Measurements from ENCODE around the gene SLC30A1. TPM values are rescaled to one million over a fixed set of nuclear protein-coding genes. Genes with fewer than 3 reads are reported as not detected.

Gene SLC30A1
- total and polyA plus RNA-seq, 12 donors = 1.4 to 26.5 (median 14.4) TPM

DNA sequence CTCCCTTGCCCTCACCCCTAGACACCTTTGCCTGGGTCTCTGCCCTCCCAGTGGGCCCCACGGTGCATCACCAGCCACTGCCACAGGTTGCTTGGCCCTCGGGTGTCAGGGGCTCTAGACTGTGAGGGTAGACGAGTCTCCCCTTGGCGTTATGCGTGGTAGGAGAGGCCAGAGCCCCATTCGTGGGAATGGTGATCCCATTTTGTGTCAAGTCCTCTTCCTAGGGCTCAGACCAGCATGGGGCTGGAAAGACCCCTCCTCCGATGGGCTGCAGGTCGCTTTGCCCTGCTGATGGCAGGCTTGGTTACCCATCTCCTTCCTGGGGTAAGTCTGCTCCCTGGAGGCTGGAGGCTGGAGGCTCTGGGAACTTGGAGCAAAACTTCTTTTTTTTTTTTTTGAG lies 42.4 kb downstream of the SLC30A1 start:
- intact Hi-C loops (cut with DNase I) = no loop called here
- ATAC-seq = no peak
- no peaks in the 10 kb centered on the region for H3K9me3 ChIP-seq
- DNase-seq = no peak
- no peak overlapping the region for H3K4me3 ChIP-seq
- no peaks in the 10 kb centered on the region for H3K36me3 ChIP-seq
- WGBS, 2 donors = 92 to 95% methylated on average over 8 of the region's 8 CpGs
- TF ChIP-seq, protein P1, sequence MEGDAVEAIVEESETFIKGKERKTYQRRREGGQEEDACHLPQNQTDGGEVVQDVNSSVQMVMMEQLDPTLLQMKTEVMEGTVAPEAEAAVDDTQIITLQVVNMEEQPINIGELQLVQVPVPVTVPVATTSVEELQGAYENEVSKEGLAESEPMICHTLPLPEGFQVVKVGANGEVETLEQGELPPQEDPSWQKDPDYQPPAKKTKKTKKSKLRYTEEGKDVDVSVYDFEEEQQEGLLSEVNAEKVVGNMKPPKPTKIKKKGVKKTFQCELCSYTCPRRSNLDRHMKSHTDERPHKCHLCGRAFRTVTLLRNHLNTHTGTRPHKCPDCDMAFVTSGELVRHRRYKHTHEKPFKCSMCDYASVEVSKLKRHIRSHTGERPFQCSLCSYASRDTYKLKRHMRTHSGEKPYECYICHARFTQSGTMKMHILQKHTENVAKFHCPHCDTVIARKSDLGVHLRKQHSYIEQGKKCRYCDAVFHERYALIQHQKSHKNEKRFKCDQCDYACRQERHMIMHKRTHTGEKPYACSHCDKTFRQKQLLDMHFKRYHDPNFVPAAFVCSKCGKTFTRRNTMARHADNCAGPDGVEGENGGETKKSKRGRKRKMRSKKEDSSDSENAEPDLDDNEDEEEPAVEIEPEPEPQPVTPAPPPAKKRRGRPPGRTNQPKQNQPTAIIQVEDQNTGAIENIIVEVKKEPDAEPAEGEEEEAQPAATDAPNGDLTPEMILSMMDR (IDR thresholded peaks at IDR 0.05) = no peak
- peaks cover 0 to 13% (median 10%) of the 10 kb centered on the region in 9 donors for H3K4me1 ChIP-seq
- H3K27me3 ChIP-seq = no peaks in the 10 kb centered on the region
- H3K27ac ChIP-seq = no peak overlapping the region

GRCh38 chr1:211535346-211535745 lies 43.6 kb downstream of the SLC30A1 start:
- no peak overlapping the region for H3K4me3 ChIP-seq
- ATAC-seq (no peak), DNase-seq (no peak)
- WGBS, 2 donors = 88 to 92% methylated on average over 2 of the region's 2 CpGs
- H3K9me3 ChIP-seq = no peaks in the 10 kb centered on the region
- no peaks in the 10 kb centered on the region for H3K27me3 ChIP-seq
- TF ChIP-seq, protein P1 (IDR thresholded peaks at IDR 0.05) = no peak
- peaks cover 0 to 18% (median 12%) of the 10 kb centered on the region in 9 donors for H3K4me1 ChIP-seq
- intact Hi-C loops (cut with DNase I) = no loop called here
- H3K36me3 ChIP-seq = no peaks in the 10 kb centered on the region
- no peak overlapping the region for H3K27ac ChIP-seq

DNA sequence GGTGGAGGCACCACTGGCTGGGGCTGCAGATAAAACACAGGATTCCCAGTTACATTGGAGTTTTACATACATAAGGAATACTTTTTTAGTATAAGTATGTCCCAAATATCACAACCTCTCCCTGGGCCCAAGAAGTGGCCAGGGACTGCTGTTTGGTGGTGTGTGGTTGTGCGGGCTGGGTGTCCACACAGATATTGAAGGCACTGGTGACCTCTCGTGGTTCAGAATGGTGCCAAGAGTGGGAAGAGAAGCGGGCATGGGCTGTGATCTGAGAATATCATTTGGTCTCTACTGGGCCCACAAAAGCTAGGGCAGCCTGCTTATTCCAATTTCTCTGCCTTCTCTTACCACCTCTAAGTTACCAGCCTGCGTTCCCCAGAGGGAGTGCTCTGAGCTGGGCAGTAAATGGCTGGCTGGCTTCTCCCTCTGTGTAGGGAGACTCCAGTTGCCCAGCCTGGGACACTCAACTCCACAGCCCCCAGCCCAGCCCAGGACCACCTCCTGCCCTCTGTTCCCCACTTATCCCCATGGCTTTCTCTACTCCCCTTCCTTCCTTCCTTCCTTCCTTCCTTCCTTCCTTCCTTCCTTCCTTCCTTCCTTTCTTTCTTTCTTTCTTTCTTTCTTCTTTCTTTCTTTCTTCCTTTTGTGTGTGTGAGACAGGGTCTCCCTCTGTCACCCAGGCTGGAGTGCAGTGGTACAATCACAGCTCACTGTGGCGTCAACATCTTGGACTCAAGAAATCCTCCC lies 44.2 kb downstream of the SLC30A1 start:
- Histone ChIP-seq H3K4me3 (no peak overlapping the region), H3K27me3 (no peaks in the 10 kb centered on the region), H3K27ac (no peak overlapping the region), H3K36me3 (no peaks in the 10 kb centered on the region), H3K4me1 (peaks cover 0 to 24% (median 12%) of the 10 kb centered on the region in 9 donors), H3K9me3 (no peaks in the 10 kb centered on the region)
- TF ChIP-seq, protein P1 (IDR thresholded peaks at IDR 0.05) = no peak
- no peak for ATAC-seq
- WGBS, 2 donors = 96 to 98% methylated on average over 5 of the region's 5 CpGs
- DNase-seq = no peak
- intact Hi-C loops (cut with DNase I) = no loop called here

DNA sequence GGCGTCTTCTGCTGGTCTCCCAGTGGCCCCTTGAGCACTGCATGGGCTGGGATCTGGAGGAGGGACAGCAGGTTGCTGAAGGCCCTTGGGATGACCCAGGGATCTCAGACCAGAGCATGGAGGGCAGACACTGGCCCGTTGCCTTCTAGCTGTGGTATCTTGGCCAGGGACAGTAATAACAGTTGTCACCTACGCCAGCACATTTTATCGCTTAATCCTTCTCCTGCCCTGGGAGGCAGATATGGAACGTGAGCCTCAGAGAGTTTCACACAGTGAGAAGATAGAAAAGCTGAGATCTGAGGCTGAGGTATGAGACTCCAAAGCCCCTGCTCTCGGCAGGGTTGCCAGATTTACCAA lies 46.9 kb downstream of the SLC30A1 start:
- Histone ChIP-seq H3K27me3 (no peaks in the 10 kb centered on the region), H3K4me3 (no peak overlapping the region), H3K36me3 (no peaks in the 10 kb centered on the region), H3K9me3 (no peaks in the 10 kb centered on the region), H3K4me1 (peaks cover 0 to 50% (median 16%) of the 10 kb centered on the region in 9 donors), H3K27ac (peak overlapping the region in 1 of 10 donors; percentile 46)
- TF ChIP-seq, protein P1 (IDR thresholded peaks at IDR 0.05) = no peak
- ATAC-seq (peak in 1 of 8 donors; percentile 11), DNase-seq (no peak)
- intact Hi-C loops (cut with DNase I) = no loop called here
- 48 to 52% methylated on average over 6 of the region's 6 CpGs for WGBS, 2 donors
